Naive thymus-derived CD4-positive, alpha-beta T cell (primary cell): Measurements from ENCODE around the gene SCD5. TPM values are rescaled to one million over a fixed set of nuclear protein-coding genes. Genes with fewer than 3 reads are reported as not detected.

ENCODE experiments used
- ATAC-seq: fragments of 150-1000 bp; cut with Tn5 transposase; 2 replicates; pipeline ENCODE4 v1.10.0; 2021; ENCODE audit warnings: mild to moderate bottlenecking, moderate library complexity
- CTCF ChIA-PET: fragments of 350-600 bp; sonication (Branson Sonifier 250); formaldehyde crosslinking; loops from one replicate; lab custom pipeline; 2021; ENCODE audit warnings: antibody characterized with exemption; lab: Charles Lee
- POLR2A ChIA-PET: fragments of 350-600 bp; sonication (Branson Sonifier 250); formaldehyde crosslinking; loops from one replicate; lab custom pipeline; 2021; ENCODE audit warnings: antibody characterized with exemption, inconsistent platforms; lab: Charles Lee
- DNase-seq, 9 donors: peaks; one replicate each; pipeline versions ENCODE4 v3.0.0 to v3.0.0-alpha.2; 2020 to 2022; ENCODE audit warnings: mixed read lengths in 1 of 9
- H3K27ac ChIP-seq: one replicate; pipeline ENCODE4 v1.7.0; 2013; ENCODE audit warnings: mild to moderate bottlenecking, low read depth, low read length, moderate library complexity
- H3K27me3 ChIP-seq, 2 donors: one replicate each; pipeline ENCODE4 v1.7.0; 2013; ENCODE audit warnings: low read length in 2 of 2, mild to moderate bottlenecking in 2 of 2, moderate library complexity in 2 of 2; ENCODE audit not compliant: control insufficient read depth in 2 of 2, insufficient read depth in 2 of 2
- H3K36me3 ChIP-seq, 3 experiments: 1 replicate in 2 of 3; 2 replicates in 1 of 3; pipeline ENCODE4 v1.7.0; 2013; ENCODE audit warnings: low read length in 3 of 3, mild to moderate bottlenecking in 3 of 3, moderate library complexity in 1 of 3; ENCODE audit not compliant: insufficient read depth in 3 of 3, control insufficient read depth in 2 of 3
- H3K4me1 ChIP-seq, 2 donors: one replicate each; pipeline ENCODE4 v1.7.0; 2013; ENCODE audit warnings: low read length in 2 of 2, mild to moderate bottlenecking in 2 of 2, moderate library complexity in 1 of 2; ENCODE audit not compliant: control insufficient read depth in 2 of 2, insufficient read depth in 2 of 2
- H3K4me3 ChIP-seq: 2 replicates; pipeline ENCODE4 v1.7.0; 2013; ENCODE audit warnings: mild to moderate bottlenecking, low read length
- H3K9me3 ChIP-seq, 3 experiments: 1 replicate in 2 of 3; 2 replicates in 1 of 3; pipeline ENCODE4 v1.7.0; 2013; ENCODE audit warnings: low read length in 3 of 3; ENCODE audit not compliant: control insufficient read depth in 2 of 3
- H3K27ac Mint-ChIP-seq, 9 donors: one replicate each; pipeline ENCODE4 v1.8.0; 2020 to 2022; ENCODE audit warnings: mixed read lengths in 9 of 9, mild to moderate bottlenecking in 8 of 9, moderate library complexity in 5 of 9, inconsistent platforms in 2 of 9
- H3K27me3 Mint-ChIP-seq, 5 donors: one replicate each; pipeline ENCODE4 v1.8.0; 2021 to 2022; ENCODE audit warnings: mixed read lengths in 5 of 5, mild to moderate bottlenecking in 1 of 5
- H3K36me3 Mint-ChIP-seq, 5 donors: one replicate each; pipeline ENCODE4 v1.8.0; 2020 to 2022; ENCODE audit warnings: mixed read lengths in 5 of 5, mild to moderate bottlenecking in 3 of 5, inconsistent platforms in 1 of 5
- H3K4me1 Mint-ChIP-seq, 7 donors: one replicate each; pipeline ENCODE4 v1.8.0; 2020 to 2022; ENCODE audit warnings: mixed read lengths in 7 of 7, mild to moderate bottlenecking in 3 of 7, inconsistent platforms in 1 of 7
- H3K4me3 Mint-ChIP-seq, 10 donors: one replicate each; pipeline ENCODE4 v1.8.0; 2020 to 2022; ENCODE audit warnings: mild to moderate bottlenecking in 10 of 10, mixed read lengths in 10 of 10, moderate library complexity in 6 of 10, inconsistent platforms in 2 of 10
- H3K9me3 Mint-ChIP-seq, 11 donors: one replicate each; pipeline ENCODE4 v1.8.0; 2020 to 2022; ENCODE audit warnings: mixed read lengths in 11 of 11, mild to moderate bottlenecking in 4 of 11, inconsistent platforms in 1 of 11, moderate library complexity in 1 of 11
- intact Hi-C, 2 donors: fragments of 100-400 bp; cut with micrococcal nuclease; formaldehyde crosslinking; loops; one replicate each; pipeline ENCODE4 v1.15.1; 2023
- polyA plus RNA-seq, 2 donors: library from polyadenylated mRNA; unstranded; fragments of 300-500 nt; fragmentation: Illumina TruSeq; gene quantifications; one replicate each; pipeline ENCODE4 v1.2.3, GENCODE V29; 2021
- total RNA-seq, 6 experiments: library from RNA in 5 of 6; stranded (reverse) in 5 of 6; gene quantifications; 1 replicate in 5 of 6; 2 replicates in 1 of 6; pipeline ENCODE4 v1.2.3 and lab custom pipeline; 2021 to 2026

SCD5 gene
- total and polyA plus RNA-seq, 7 experiments from 2014 or later = 0.13 to 1.5 (median 0.44) TPM; not detected in 4

DNA sequence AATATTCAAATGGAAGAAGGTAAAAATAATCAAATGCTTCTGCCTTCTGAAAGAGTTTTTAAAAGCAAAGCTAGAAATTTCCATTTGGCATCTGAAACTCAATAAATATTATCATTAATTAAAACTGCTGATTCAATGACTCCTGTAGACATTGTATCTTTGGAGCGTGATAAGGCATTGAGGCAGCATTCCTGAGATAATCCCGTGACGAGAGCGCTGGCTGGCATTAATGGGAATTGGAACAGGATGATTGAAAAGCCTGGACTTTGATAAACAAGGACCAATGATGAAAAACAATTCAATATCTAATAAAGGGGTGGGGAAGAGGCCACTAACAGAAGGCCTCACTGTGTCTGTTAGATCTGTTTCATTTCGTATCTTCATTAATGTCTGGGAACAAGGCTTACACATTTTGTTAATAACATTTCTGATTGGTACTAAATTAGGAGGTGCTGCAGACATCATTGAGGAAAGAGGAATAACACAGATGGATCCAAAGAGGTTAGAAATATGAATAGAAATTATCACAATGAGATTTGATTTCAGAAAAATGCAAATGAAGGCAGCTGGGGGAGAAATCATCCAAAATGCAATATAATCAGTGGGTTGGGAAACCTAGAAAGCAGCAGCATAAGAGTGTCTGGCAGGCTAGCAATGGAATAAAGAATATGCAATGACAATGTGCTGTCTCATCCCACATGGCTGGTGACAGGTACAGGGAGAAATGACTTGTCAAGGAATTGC, 102.3 kb downstream of the SCD5 start:
- intact Hi-C loops = no loop called here
- ATAC-seq = no peak
- Histone ChIP-seq H3K27me3 (no peaks in the 10 kb centered on the region), H3K4me1 (no peaks in the 10 kb centered on the region), H3K36me3 (no peaks in the 10 kb centered on the region), H3K27ac (no peak overlapping the region), H3K9me3 (no peaks in the 10 kb centered on the region), H3K4me3 (no peak overlapping the region)
- Mint-ChIP-seq H3K9me3 (peaks cover 0 to 2% (median 0%) of the 10 kb centered on the region in 11 donors), H3K4me1 (no peaks in the 10 kb centered on the region), H3K27ac (no peak overlapping the region), H3K4me3 (no peak overlapping the region), H3K36me3 (no peaks in the 10 kb centered on the region), H3K27me3 (peaks cover 0 to 11% (median 6%) of the 10 kb centered on the region in 5 donors)
- no peak for DNase-seq
- ChIA-PET POLR2A (interaction anchor here (0.7 kb wide), 1 partner anchor 10 kb away, joined by 3 read pairs; no protein-coding TSS in a partner anchor), CTCF (no interaction called here)

DNA sequence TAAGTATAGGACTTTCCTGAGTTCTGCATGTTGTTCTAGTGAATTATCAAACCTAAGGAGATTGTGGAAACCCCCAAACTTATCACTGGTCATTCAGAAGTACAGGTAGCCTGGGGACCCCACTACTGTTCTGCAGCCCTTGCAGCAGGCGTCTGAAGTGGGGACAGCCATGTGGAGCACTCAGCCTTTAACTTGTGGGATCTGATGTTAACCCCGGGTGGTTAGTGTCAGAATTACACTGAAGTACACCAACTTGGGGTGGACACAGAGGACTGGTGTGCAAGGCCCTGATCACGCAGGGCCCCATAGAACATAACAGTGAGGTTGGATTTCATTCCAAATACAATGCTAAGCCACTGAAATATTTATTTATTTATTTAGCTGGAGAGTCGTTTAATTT, 103.7 kb downstream of the SCD5 start:
- ATAC-seq (no peak), DNase-seq (no peak)
- H3K4me3 ChIP-seq = no peak overlapping the region
- Mint-ChIP-seq H3K4me1 (no peaks in the 10 kb centered on the region), H3K27ac (no peak overlapping the region), H3K27me3 (peaks cover 0 to 11% (median 5%) of the 10 kb centered on the region in 5 donors), H3K9me3 (peaks cover 0 to 2% (median 0%) of the 10 kb centered on the region in 11 donors), H3K4me3 (no peak overlapping the region), H3K36me3 (no peaks in the 10 kb centered on the region)
- no peaks in the 10 kb centered on the region for H3K36me3 ChIP-seq
- ChIA-PET CTCF (no interaction called here), POLR2A (no interaction called here)
- no peaks in the 10 kb centered on the region for H3K27me3 ChIP-seq
- no peaks in the 10 kb centered on the region for H3K4me1 ChIP-seq
- no peaks in the 10 kb centered on the region for H3K9me3 ChIP-seq
- H3K27ac ChIP-seq = no peak overlapping the region
- intact Hi-C loops = no loop called here

DNA sequence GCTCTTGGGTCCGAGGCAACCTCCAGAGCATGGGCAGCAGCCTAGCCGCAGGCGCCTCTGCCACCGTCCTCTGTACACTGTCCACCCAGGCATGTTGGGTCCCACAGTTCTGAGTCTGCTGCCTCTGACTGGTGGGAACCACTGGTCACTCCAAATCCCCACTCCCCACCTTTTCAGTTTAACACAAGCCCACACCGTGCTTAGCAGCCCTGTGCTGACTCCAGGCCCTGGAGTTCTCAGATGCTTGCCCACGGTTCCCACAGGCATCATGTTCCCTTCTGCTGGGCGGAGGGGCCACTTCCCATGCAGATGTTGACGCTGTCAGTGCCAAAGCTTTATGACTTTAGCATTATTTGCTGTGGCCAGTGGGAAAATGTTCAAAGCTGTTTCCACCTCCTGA, 104.5 kb downstream of the SCD5 start:
- ChIA-PET POLR2A (no interaction called here), CTCF (no interaction called here)
- Mint-ChIP-seq H3K4me1 (no peaks in the 10 kb centered on the region), H3K4me3 (no peak overlapping the region), H3K9me3 (peaks cover 0 to 2% (median 0%) of the 10 kb centered on the region in 11 donors), H3K27me3 (peaks cover 0 to 11% (median 5%) of the 10 kb centered on the region in 5 donors), H3K36me3 (no peaks in the 10 kb centered on the region), H3K27ac (no peak overlapping the region)
- H3K9me3 ChIP-seq = no peaks in the 10 kb centered on the region
- no peak for DNase-seq
- no peaks in the 10 kb centered on the region for H3K36me3 ChIP-seq
- no peak overlapping the region for H3K27ac ChIP-seq
- no peaks in the 10 kb centered on the region for H3K4me1 ChIP-seq
- H3K27me3 ChIP-seq = no peaks in the 10 kb centered on the region
- intact Hi-C loops = no loop called here
- no peak overlapping the region for H3K4me3 ChIP-seq
- ATAC-seq = no peak

DNA sequence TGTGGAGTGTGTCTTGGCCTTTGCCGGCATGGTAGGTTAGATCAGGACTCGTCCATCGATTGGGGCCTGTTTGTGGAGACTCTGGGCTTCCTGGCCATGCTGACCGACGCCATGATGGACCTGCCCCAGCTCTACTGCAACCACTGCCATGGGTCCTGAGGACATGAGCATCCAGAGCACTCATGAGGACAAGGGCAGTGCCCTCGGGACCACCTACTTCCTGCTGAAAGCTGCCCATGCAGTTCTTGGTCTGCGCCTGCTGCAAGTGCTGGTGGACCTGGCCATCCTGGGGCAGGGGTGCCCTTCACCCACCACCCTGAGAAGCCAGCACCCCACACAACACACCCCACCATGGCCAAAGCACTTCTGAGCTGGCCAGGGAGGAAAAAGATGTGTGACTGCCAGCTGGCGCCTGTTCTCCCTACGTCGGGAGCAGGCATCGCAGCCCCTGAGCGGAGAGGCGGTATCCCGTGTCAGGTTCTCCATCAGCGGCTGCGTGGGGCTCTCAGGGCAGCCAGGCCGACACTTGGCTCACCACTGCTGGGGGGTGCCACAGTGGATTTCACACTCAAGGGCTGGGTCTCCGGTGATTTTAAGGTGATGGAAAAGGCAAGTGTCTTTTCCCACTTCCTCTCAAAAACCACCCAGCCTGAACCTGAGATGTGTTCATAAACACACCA, 106.4 kb downstream of the SCD5 start:
- Mint-ChIP-seq H3K4me3 (no peak overlapping the region), H3K27ac (no peak overlapping the region), H3K27me3 (peaks cover 0 to 22% (median 0%) of the 10 kb centered on the region in 5 donors), H3K36me3 (no peaks in the 10 kb centered on the region), H3K9me3 (peaks cover 0 to 2% (median 0%) of the 10 kb centered on the region in 11 donors), H3K4me1 (no peaks in the 10 kb centered on the region)
- ChIA-PET CTCF (no interaction called here), POLR2A (no interaction called here)
- no peaks in the 10 kb centered on the region for H3K27me3 ChIP-seq
- H3K36me3 ChIP-seq = no peaks in the 10 kb centered on the region
- intact Hi-C loops = no loop called here
- no peak overlapping the region for H3K27ac ChIP-seq
- no peak overlapping the region for H3K4me3 ChIP-seq
- DNase-seq (no peak), ATAC-seq (no peak)
- H3K4me1 ChIP-seq = no peaks in the 10 kb centered on the region
- H3K9me3 ChIP-seq = no peaks in the 10 kb centered on the region

DNA sequence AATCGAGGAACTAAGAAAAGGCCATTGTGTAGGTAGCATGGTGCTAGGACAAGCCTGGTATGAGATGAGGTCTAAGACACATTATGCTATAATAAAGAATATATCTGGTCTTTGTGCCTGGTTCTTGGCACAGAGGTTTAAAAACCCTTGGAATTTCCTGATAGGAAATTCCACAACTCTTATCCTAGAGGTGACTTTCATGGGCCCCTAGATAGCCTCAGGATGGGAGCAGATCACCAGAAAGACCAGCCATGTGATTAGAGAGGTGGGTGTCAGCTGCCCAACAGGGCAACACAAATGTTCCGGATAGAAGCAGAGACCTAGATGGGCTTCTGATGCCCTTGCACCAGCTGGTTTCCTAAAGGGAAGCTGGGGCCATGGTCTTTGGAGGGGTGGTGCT, 107.2 kb downstream of the SCD5 start:
- Histone ChIP-seq H3K36me3 (no peaks in the 10 kb centered on the region), H3K9me3 (no peaks in the 10 kb centered on the region), H3K4me3 (no peak overlapping the region), H3K4me1 (no peaks in the 10 kb centered on the region), H3K27me3 (no peaks in the 10 kb centered on the region), H3K27ac (no peak overlapping the region)
- ChIA-PET CTCF (no interaction called here), POLR2A (no interaction called here)
- Mint-ChIP-seq H3K36me3 (no peaks in the 10 kb centered on the region), H3K4me3 (no peak overlapping the region), H3K27me3 (peaks cover 0 to 18% (median 0%) of the 10 kb centered on the region in 5 donors), H3K9me3 (peaks cover 0 to 2% (median 0%) of the 10 kb centered on the region in 11 donors), H3K27ac (no peak overlapping the region), H3K4me1 (no peaks in the 10 kb centered on the region)
- DNase-seq = no peak
- intact Hi-C loops = no loop called here
- no peak for ATAC-seq

DNA sequence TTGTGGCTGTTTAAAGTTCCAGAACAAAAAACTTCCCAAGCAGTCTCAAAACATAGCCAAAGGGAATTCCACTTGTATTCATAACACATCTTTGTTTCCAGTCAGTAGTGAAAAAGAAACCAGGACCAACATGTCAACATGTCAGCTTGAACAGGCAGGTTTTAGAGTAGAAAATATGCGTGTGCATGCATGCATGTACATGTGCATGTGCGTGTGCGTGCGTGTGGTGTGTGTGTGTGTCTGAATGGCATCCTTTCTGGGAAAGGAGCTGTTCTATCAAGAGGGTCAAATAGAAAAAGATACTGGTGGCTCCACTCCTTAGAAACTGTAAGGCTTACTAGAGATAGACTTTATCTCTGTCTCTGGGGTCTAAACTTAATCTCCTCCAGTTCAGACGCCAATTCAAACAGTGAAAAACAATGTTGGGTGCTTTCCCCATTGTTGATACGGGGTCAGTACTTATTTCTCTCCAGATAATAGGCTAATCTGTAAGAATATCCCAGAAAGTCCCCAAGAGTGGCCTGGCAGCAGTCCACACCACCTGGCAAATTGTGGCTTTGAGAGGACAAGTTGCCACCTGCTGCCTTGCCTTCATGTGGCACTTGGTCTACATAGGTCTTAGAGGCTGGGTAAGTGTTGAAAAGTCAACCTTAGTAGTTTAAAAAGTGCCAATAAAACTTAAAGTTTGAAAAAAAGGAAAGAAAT, 110.4 kb downstream of the SCD5 start:
- peaks cover 0 to 23% (median 8%) of the 10 kb centered on the region in 5 donors for H3K27me3 Mint-ChIP-seq
- intact Hi-C loops = no loop called here
- no peaks in the 10 kb centered on the region for H3K36me3 ChIP-seq
- ChIA-PET POLR2A (no interaction called here), CTCF (no interaction called here)
- no peaks in the 10 kb centered on the region for H3K9me3 ChIP-seq
- H3K4me3 ChIP-seq = no peak overlapping the region
- no peaks in the 10 kb centered on the region for H3K4me1 ChIP-seq
- H3K4me3 Mint-ChIP-seq = no peak overlapping the region
- no peaks in the 10 kb centered on the region for H3K36me3 Mint-ChIP-seq
- no peak overlapping the region for H3K27ac ChIP-seq
- no peaks in the 10 kb centered on the region for H3K4me1 Mint-ChIP-seq
- no peak overlapping the region for H3K27ac Mint-ChIP-seq
- no peaks in the 10 kb centered on the region for H3K27me3 ChIP-seq
- peaks cover 0 to 2% (median 0%) of the 10 kb centered on the region in 11 donors for H3K9me3 Mint-ChIP-seq
- ATAC-seq = no peak
- DNase-seq = no peak
